TTC549 (cell line): ENCODE results near the gene SUMO4.

Experiments used
- FAIRE-seq: peaks from 2 replicates; lab custom pipeline; 2012; peaks lifted over from hg19 to GRCh38; lab: Jason Lieb, UNC

Gene SUMO4

DNA sequence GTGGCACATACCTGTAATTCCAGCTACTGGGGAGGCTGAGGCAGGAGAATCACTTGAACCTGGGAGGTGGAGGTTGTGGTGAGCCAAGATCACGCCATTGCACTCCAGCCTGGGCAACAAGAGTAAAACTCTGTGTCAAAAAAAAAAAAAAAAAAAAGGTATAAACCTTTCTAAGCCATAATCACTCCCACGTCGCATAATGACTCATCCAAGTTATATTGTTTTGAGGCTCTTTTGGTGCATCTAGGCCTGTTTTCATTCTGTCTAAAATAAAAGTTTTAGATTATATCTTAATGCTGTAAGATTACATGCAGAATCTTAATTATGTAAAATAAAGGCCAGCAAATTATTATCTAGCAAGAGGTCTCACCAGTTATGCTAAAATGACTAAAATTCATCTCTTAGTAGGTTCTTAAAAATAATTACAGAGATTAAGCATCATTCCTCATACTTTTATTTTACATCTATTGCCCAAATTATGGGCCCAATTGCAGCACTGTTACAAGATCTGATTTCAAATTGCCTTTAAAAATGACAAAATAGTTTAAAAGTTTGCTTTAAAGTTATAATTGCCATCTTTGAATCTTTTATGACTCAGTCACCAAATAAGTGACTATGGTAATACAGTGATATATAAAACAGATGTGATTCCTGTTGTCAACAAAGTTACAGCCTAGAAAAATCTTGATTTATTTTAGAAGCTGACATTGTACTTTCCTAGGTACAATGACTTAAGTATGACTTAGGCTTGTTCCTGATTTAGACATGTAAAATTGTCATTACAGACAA lies 10.4 kb upstream of the SUMO4 start:
- FAIRE-seq: no peak

DNA sequence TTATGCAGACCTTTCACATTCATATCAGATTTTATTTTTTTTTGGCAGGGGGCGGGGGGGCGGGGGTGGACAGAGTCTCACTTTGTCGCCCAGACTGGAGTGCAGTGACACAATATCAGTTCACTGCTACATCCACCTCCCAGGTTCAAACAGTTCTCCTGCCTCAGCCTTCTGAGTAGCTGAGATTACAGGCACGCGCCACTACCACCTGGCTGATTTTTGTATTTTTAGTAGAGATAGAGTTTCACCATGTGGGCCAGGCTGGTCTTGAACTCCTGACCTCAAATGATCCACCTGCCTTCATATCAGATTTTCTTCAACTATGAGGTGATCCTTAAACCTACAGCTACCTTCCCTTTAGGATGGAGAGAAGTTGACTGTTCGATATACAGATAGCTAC lies 8.0 kb upstream of the SUMO4 start:
- no peak for FAIRE-seq

DNA sequence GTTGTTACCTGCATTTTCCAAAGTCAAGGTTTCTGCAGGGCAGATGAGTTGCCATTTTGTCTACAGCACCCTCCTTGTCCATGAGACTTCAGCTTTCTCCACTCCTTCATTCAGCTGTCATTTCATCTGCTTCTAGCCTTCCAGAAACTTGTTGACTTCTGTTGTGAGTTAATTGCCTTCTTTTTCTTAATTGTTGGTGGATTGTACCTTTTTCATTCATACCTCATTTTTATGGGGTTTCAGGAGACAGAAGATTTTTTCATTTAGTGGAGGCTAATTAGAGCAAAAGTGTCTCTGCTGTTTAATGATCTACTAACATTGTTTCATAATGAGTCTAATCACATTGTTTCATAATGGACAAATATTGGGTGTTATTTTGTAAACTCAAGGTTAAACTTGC lies 7.5 kb upstream of the SUMO4 start:
- no peak for FAIRE-seq

DNA sequence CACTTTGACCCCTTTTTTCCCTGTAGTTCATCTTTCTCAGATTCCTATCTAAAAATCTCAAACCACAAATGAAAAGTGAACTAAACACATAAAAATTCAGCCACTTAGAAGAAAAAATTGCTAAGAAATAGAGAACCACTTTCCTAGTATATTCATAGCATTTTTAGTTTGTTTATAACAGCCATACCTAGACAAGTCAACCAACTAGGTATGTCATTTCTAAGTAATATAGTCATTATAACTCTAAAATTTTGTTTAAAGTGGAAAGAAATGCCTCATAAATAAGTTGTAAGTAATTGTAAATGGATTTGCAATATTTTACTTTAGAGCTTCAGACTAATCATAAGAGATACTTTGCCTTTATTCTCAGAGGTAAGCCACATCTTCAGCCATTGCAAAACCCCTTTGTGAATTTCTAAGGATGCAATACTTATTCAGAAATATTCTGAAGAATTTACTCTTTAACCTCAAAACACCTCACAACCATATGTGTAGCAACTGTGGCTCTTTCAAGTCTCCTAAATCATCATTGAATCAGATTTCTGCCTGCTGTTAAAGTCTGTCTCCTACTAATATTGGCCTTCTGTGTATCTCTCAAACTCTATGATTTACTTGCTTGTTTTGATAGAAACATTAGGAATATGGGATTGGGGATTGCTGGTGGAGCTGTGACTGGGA lies 6.9 kb upstream of the SUMO4 start:
- FAIRE-seq: no peak

DNA sequence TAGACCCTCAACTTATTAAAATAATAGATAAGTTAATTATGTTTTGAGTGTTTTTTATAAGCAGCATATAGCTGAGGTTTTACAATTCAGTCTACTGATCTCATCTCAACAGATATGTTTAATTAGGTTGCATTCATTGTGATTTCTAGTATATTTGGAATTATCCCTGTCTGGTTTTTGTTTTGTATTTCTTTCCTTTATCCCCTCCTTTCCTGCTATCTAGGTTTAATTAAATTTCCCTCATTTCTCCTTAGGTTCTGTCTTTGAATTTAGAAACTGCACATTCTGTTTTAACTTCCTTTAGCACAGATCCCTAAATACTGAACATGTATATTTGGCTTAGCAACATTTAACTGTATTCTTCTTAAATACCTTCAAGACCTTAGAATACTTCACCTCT lies 4.9 kb upstream of the SUMO4 start:
- FAIRE-seq: no peak

DNA sequence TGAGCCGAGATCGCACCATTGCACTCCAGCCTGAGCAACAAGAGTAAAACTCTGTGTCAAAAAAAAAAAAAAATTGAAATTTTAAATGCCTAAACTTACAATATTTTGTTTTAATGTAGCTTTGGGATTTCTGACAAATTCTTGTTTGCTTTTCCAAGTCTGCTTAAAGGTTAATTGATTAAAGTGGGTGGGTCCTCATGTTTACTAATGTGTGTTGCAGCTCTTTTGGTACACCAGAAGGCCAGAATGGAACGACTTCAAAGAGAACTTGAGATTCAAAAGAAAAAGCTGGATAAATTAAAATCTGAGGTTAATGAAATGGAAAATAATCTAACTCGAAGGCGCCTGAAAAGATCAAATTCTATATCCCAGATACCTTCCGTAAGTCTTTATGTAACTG lies 2.7 kb upstream of the SUMO4 start:
- no peak for FAIRE-seq

DNA sequence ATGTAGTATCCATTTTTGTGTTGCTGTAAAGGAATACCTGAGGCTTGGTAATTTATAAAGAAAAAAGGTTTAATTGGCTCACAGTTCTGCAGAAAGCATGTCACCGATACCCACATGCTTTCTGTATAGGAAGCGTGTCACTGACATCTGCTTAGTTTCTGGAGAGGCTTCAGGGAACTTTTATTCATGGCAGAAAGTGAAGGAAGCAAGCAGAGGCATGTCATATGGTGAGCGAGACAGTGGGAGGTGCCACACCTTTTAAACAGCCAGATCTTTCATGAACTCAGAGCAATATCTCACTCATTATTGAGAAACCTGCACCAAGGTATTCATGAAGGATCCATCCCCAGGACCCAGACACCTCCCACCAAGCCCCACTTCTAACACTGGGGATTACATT lies 3.5 kb downstream of the SUMO4 start:
- FAIRE-seq: no peak

DNA sequence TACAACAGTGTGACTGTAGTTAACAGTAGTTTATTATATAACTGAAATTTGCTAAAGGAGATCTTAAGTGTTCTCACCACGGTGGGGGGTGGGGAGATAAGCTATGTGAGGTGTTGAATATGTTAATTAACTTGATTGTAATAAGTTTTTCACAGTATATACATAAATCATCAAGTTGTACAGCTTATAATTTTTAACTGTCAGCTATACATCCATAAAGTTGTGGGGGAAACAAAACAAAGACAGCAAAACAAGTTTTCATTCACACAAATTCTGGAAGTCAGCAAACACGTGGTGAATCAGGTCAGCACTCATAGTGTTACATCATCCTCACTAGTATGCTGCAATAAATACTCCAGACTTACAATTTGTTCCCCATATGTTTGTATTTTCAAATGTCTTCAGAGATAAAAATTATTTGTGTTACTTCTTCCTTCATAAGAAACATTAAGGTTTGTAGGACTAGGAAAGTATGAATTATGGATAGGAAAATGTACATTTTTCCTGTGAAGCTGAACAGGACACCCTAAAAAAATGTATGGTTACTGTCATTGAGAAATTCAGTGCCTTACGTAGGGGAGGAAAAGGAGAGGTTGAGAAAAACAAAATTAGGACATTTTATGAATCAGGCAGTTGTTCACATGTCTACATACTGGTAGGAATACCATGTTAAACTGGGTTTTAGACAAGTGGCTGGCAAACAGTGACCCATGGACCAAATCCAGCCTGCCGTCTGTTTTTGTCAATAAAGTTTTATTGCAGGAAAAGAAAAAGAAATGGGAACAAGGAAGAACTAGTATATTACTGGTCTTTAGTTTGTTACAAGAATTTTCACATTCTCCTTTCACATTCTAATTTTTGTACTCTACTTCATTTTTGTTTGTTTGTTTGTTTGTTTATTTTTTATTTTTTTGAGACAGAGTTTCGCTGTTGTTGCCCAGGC lies 6.0 kb downstream of the SUMO4 start:
- FAIRE-seq: no peak

DNA sequence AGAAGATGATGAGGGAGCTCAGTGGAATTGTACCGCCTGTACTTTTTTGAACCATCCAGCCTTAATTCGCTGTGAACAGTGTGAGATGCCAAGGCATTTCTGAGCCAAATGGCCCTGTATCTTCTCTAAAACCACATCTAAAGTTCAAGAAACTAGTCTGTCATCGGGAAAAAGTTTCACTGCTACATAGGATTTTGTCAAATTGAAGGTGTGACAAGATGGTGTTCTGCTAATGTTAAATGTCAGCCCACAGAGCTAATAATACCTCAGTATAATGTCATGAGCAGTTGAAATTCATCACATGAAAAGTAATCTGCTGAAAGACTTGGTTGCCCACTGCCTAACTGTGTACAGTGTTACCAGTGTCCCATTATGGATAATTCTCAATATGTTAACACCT lies 9.6 kb downstream of the SUMO4 start:
- no peak for FAIRE-seq

DNA sequence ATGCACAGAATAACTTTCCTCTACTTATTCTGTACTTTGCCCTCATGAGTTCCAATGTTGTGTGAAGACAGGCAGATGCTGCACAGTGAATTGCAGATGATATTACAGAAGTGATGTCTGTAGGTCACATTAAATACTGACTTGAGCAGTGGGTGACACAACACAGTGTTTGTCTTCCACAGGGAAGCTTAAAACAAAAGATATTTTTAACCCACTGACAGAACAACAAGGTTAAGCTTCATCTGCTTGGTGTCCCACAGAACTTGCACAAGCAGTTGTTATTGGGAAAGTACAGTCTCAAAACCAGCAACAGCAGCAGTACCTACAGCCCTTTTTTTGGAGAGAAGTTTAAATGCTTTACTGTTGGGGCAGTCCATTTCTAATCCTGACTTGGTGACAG lies 10.5 kb downstream of the SUMO4 start:
- no peak for FAIRE-seq

DNA sequence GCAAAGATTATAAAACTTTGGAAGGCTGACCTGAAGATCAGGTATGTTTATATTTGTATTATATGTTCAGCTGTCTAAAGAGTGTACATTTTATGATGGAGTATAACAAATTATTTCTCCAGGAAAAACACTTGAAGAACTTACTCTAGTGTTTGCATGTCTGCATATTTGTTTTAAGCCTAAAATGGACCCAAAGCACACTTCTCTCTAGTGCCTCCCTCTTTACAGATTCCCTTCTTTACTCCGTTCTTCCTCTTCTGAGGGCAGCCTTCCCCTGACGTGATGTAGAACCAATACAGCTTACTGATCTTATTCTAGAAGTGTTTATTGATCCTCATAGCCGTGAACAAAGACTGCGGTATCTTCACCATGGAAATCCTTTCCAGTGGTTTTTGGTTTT lies 13.9 kb downstream of the SUMO4 start:
- no peak for FAIRE-seq

DNA sequence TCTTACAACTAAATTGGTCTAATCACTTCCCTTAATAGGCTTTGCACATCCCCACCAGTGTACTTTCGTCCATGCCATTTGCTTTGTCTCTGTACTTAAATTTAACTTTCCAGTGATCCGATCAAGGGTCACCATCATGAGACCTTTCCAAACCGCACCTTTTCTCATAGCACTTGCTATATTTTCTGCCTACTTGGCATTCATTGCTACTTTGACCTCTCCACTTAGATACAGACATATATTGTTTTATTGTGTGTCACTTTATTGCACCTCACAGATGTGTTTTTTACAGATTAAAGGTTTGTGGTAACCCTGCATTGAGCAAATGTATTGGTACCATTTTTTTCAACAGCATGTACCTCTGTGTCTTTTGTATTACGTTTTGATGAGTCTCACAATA lies 14.8 kb downstream of the SUMO4 start:
- no peak for FAIRE-seq

DNA sequence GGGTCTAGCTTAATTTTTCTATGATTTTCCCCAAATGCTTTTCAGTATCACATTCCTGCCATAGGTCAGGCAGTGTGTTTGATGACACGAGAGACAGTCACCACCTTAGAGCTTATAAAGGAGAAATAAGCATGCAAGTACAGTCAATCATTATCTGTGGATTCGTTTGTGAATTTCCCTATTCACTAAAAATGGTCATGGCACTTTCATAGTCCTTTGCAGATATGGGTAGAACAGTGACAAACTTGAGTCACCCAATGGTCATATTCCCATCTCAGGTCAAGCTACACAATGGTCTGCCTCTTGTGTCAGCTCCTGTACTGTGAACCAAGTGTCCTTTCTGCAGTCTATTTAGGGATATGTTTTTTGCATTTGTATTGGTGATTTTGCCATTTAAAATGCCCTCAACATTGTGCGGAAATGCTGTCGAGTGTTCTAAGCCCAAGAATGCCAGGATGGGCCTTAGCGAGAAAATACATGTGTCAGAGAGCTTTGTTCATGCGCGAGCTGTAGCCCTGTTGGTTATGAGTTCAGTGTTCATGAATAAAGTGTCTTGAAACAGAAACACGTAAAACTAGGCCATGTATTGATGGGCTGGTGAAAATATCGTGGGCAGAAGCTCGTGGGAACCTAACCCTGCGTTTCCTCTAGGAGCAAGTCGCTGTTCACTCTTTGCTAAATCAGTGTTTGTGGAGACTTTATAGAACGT lies 19.8 kb downstream of the SUMO4 start:
- FAIRE-seq: no peak

DNA sequence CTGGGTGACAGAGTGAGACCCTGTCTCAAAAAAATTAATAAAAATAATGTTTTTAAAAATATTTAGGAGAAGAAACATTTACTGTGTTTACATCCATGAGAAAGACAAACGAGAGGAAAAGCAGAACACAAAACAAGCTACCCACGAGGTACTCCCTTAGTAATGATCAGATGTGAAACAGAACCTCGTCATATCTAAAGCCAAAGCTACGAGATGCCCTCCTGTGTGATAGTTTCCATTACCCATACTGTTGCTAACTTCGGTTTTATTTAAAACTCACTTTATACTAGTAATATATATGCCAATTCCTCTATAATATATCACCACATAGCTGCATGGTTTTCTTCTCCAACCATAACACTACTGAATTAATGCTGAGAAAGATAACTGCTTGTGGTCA lies 21.1 kb downstream of the SUMO4 start:
- no peak for FAIRE-seq

DNA sequence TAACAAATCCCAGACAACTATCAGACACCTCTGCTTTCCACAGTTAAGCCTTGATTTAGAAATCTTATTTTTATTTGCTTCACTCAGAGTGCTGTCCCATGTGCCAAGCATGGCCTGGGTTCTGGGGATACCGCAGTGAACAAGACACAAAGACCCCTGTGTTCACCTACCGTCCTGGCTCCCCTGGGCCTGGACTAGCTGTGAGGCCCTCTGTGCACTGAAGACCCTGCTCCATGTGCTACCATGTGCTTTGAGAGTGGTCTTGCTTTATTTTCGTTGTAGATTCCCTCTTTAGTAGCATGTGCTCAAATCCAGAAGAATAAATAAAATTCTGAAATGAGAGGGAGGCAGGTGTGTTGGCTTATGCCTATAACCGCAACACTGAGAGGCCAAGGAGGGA lies 22.5 kb downstream of the SUMO4 start:
- no peak for FAIRE-seq

DNA sequence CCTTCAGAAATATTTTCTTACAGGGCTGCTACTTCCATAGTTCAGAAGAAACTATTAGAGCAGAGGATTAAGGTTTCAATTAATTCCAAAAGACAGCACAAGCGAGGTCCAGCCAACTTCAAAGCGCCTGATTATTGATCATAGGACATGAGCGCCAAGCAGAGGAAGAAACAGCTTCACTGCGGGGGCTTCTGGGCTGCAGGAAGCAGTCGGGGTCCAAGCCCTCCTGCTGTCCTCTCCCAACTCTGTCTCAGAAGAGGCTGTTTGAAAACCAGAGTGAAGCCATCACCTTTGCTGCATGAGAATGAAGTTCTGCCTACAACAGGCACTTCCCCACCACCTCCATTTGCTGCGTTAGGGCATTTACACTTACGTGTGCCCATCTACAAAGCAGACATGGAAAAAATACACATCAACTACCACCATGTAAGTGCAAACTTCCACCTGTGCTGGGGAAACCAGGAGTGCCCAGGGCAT lies 23.9 kb downstream of the SUMO4 start:
- no peak for FAIRE-seq

DNA sequence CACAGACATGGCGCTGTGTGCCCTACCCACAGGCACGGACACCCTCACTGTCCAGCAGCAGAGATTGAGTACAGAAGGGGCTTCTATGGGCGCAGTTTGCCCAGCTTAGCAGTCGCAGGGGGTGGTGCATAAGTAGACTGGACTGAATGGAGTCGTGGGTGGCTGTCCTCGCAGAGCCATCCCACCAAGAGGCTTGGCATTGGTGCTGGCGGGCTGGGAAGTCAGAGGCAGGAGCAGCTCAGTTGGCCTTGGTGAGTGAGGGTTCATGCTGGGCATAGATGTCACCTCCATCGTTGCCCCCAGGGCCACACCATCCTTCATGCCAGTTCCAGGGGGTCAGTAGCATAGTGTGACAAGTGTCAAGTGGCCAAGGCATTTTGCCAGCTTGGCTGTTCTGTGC lies 25.2 kb downstream of the SUMO4 start:
- FAIRE-seq: no peak

DNA sequence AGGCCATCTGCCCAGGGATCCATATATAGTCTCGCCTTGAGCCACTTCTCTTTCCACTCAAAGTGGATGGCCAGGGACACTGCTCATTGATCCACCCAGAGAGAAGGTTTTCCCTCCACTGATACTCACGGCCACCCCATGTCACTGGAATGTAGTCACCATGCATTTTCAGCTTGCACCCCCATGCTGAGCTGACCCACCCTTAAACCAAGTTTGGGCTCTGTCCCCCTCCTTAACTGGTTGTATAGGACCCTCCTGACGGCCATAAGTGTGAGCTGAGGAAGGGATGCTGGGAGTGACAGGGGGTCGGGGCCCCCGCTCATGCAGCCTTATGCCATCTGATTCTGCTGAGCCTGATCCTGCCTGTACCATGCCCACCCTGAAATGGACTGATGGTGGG lies 25.7 kb downstream of the SUMO4 start:
- FAIRE-seq: no peak

DNA sequence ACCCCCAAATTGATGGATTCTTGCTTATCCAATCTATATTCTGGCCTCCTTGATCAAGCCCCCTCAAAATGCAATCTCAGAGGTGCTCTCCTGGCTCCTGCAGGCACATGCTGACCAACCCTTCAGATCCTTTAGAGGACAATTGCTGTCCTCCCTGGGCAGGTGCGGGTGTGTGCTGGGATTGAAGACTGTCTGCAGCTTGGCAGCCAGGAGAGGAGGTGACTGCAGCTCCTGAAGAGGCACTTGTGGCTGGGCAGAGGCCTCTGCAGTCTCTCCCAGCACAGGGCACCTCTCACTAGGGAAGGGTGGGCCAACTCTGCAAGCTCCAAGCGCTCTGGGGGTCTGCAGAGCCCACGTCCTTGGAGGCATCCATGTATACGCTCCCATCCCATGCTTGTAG lies 28.5 kb downstream of the SUMO4 start:
- no peak for FAIRE-seq

DNA sequence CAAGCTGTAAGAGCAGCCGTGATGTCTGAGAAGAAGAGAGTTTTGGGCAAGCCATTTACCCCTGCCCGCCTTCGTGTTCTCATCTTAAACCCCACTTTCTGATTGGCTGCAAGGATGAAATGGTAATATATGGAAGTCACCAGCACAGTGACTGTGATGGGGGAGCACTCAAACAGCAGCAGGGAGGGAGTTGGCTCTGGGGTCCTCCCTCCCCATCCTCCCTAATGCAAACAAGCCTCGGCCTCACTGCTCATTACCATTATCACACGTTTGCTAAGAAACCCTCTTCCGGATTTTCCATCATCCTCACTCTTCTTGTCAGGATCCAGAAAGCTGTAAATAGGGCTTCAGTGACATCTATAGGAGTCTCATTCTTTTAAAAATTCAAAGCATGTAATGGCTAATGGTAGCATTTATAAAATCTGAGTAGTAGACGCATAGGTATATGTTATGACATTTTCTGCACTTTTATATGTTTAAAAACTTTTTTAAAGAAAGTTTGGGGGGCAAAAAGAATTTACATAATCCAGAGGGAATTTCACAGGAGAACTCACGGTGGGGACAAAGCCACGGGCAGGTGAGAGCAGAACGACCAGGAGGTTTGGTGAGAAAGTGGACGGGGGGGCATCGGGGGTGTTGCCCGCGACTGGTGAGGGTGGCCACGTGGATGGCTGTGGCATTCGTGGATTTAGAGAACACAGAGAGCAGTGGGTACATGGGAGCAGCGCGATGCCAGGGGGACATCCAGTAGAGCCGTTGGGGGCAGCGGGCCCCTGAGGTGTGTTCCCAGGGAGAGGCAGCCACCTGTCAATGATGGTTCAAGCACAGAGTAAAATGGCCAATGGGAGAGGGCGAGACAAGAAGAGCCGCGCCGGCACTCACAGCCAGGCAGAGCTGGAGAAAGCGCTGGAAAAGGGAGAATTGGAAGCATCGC lies 29.6 kb downstream of the SUMO4 start:
- no peak for FAIRE-seq
